ENCODE results near the gene MYLK. TPM values are rescaled to one million over a fixed set of nuclear protein-coding genes. Genes with fewer than 3 reads are reported as not detected.

MYLK gene
- total RNA-seq, 4 donors from 2014 or later, result 420 to 1,252 (median 768) TPM

GRCh38 chr3:123819949-123820348 lies 64.2 kb downstream of the MYLK start:
- Histone ChIP-seq H3K4me3 (no peak overlapping the region), H3K36me3 (no peaks in the 10 kb centered on the region), H3K27me3 (no peaks in the 10 kb centered on the region), H3K27ac (no peak overlapping the region), H3K9me3 (no peaks in the 10 kb centered on the region), H3K4me1 (peaks cover 7 to 13% of the 10 kb centered on the region in 2 donors)
- intact Hi-C loops (cut with DNase I; ENCODE audit: low total_unique reads), result no loop called here
- TF ChIP-seq POLR2A (IDR thresholded peaks at IDR 0.05) (no peak), CTCF (IDR thresholded peaks at IDR 0.05) (no peak)
- DNase-seq, result no peak

GRCh38 chr3:123818921-123819429 lies 65.2 kb downstream of the MYLK start:
- no peak overlapping the region for H3K27ac ChIP-seq
- DNase-seq, result no peak

GRCh38 chr3:123818324-123818920 lies 65.7 kb downstream of the MYLK start:
- TF ChIP-seq CTCF (IDR thresholded peaks at IDR 0.05) (no peak), POLR2A (IDR thresholded peaks at IDR 0.05) (no peak)
- intact Hi-C loops (cut with DNase I; ENCODE audit: low total_unique reads), result no loop called here
- H3K4me3 ChIP-seq, result no peak overlapping the region
- no peaks in the 10 kb centered on the region for H3K27me3 ChIP-seq
- DNase-seq, result no peak
- no peaks in the 10 kb centered on the region for H3K9me3 ChIP-seq
- H3K36me3 ChIP-seq, result no peaks in the 10 kb centered on the region
- H3K27ac ChIP-seq, result no peak overlapping the region
- peaks cover 7 to 13% of the 10 kb centered on the region in 2 donors for H3K4me1 ChIP-seq

More at GRCh38 chr3:123818921-123819429, 65.2 kb downstream of the MYLK start:
- H3K9me3 ChIP-seq, result no peaks in the 10 kb centered on the region
- no peak overlapping the region for H3K4me3 ChIP-seq
- H3K27me3 ChIP-seq, result no peaks in the 10 kb centered on the region
- TF ChIP-seq POLR2A (IDR thresholded peaks at IDR 0.05), result no peak
- TF ChIP-seq CTCF (IDR thresholded peaks at IDR 0.05), result no peak
- peaks cover 7 to 13% of the 10 kb centered on the region in 2 donors for H3K4me1 ChIP-seq
- H3K36me3 ChIP-seq, result no peaks in the 10 kb centered on the region
- intact Hi-C loops (cut with DNase I; ENCODE audit: low total_unique reads), result no loop called here

GRCh38 chr3:123817413-123817812 lies 66.7 kb downstream of the MYLK start:
- Histone ChIP-seq H3K9me3 (no peaks in the 10 kb centered on the region), H3K27me3 (no peaks in the 10 kb centered on the region), H3K4me1 (peaks cover 7 to 13% of the 10 kb centered on the region in 2 donors), H3K27ac (peak overlapping the region; percentile 78 to 87), H3K4me3 (no peak overlapping the region), H3K36me3 (no peaks in the 10 kb centered on the region)
- intact Hi-C loops (cut with DNase I; ENCODE audit: low total_unique reads), result no loop called here
- no peak for DNase-seq
- TF ChIP-seq POLR2A (IDR thresholded peaks at IDR 0.05) (no peak), CTCF (IDR thresholded peaks at IDR 0.05) (no peak)

GRCh38 chr3:123816673-123817207 lies 67.4 kb downstream of the MYLK start:
- DNase-seq, result peak in 1 of 2 donors; percentile 19

More at GRCh38 chr3:123816673-123817207, 67.4 kb downstream of the MYLK start:
- H3K27ac ChIP-seq, result peak overlapping the region; percentile 78 to 87
- H3K4me3 ChIP-seq, result no peak overlapping the region
- H3K27me3 ChIP-seq, result no peaks in the 10 kb centered on the region
- no peaks in the 10 kb centered on the region for H3K9me3 ChIP-seq
- H3K36me3 ChIP-seq, result no peaks in the 10 kb centered on the region
- H3K4me1 ChIP-seq, result peaks cover 7 to 13% of the 10 kb centered on the region in 2 donors
- intact Hi-C loops (cut with DNase I; ENCODE audit: low total_unique reads), result no loop called here
- no peak for TF ChIP-seq POLR2A (IDR thresholded peaks at IDR 0.05)
